Fibroblast of the aortic adventitia (primary cell): ENCODE data around the gene IRF8. TPM values are rescaled to one million over a fixed set of nuclear protein-coding genes. Genes with fewer than 3 reads are reported as not detected.

Source experiments
- DNase-seq: peaks from one replicate; pipeline ENCODE4 v3.0.0-alpha.2; 2010; ENCODE audit warnings: low read depth
- H3K4me3 ChIP-seq: 2 replicates; pipeline ENCODE4 v1.5.1; 2011; ENCODE audit warnings: low read depth, mild to moderate bottlenecking, control low read depth, low read length, moderate library complexity
- CTCF ChIP-seq: IDR thresholded peaks from 2 replicates; pipeline ENCODE4 v1.5.1; 2011; ENCODE audit warnings: mild to moderate bottlenecking, low read length, control low read depth, inconsistent platforms; ENCODE audit not compliant: insufficient read depth
- total RNA-seq: library from RNA; depleted of rRNA; stranded (reverse); fragments of >200 nt; gene quantifications from 2 replicates; pipeline ENCODE4 v1.2.3, GENCODE V29; 2012; ENCODE audit warnings: low replicate concordance

The IRF8 gene
- total RNA-seq, 1 donor: not detected

GRCh38 chr16:85913688-85914422, 14.9 kb downstream of the IRF8 start:
- DNase-seq: no peak
- no peak overlapping the region for H3K4me3 ChIP-seq
- no peak for TF ChIP-seq CTCF

- H3K4me3 ChIP-seq: no peak overlapping the region
- TF ChIP-seq CTCF: no peak
- no peak for DNase-seq
Observed at GRCh38 chr16:85914423-85914794, 15.4 kb downstream of the IRF8 start.

GRCh38 chr16:85915125-85915845, 16.3 kb downstream of the IRF8 start:
- TF ChIP-seq CTCF: no peak
- no peak for DNase-seq
- H3K4me3 ChIP-seq: no peak overlapping the region

GRCh38 chr16:85916141-85916890, 17.4 kb downstream of the IRF8 start:
- no peak for TF ChIP-seq CTCF
- peak; percentile 58 for DNase-seq
- H3K4me3 ChIP-seq: no peak overlapping the region

GRCh38 chr16:85917012-85917411, 18.1 kb downstream of the IRF8 start:
- TF ChIP-seq CTCF: no peak
- DNase-seq: no peak
- H3K4me3 ChIP-seq: no peak overlapping the region

- DNase-seq: no peak
- no peak overlapping the region for H3K4me3 ChIP-seq
- TF ChIP-seq CTCF: no peak
Observed at GRCh38 chr16:85917959-85918358, 19.0 kb downstream of the IRF8 start.
